A204.1 (cell line): ENCODE results near the gene LRP5.
"Not testable (repeated sequence)": the region's sequence is repeated elsewhere in the genome, so short reads cannot be mapped to it uniquely, and the experiment has no call there.

ENCODE experiments used
- FAIRE-seq: peaks from 2 replicates; lab custom pipeline; 2012; peaks lifted over from hg19 to GRCh38; lab: Jason Lieb, UNC

The LRP5 gene

GRCh38 chr11:68423481-68423880 is 111.1 kb downstream of the LRP5 start:
- no peak for FAIRE-seq

DNA sequence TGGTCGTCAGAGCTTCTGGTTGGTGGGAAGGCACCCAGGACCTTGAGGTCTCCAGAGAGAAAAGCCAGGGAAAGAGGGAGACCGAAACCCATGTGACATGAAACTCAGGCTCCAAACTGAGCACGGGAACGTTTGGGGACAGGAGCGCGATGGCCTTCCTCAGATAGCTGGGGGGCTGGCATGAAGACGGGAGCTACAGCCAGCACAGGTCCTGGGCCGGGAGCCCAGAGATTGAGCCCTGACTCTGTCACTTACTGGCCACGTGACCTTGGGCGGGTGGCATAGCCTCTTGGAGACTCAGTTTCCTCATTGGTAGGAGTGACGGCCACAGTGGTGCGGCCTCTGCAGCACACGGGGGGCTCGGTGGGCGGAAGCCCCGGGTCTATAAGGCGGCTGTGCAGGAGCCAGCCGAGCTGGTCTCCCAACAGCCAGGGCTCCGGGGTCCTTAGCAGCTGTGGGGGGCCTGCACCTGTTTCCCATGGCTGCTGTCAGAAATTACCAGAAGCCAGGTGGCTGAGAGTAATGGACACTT is 111.8 kb downstream of the LRP5 start:
- no peak for FAIRE-seq

GRCh38 chr11:68424981-68425865 is 112.8 kb downstream of the LRP5 start:
- no peak for FAIRE-seq

- no peak for FAIRE-seq
Measured at GRCh38 chr11:68425866-68426380, 113.5 kb downstream of the LRP5 start.

GRCh38 chr11:68429661-68430060 is 117.3 kb downstream of the LRP5 start:
- no peak for FAIRE-seq

DNA sequence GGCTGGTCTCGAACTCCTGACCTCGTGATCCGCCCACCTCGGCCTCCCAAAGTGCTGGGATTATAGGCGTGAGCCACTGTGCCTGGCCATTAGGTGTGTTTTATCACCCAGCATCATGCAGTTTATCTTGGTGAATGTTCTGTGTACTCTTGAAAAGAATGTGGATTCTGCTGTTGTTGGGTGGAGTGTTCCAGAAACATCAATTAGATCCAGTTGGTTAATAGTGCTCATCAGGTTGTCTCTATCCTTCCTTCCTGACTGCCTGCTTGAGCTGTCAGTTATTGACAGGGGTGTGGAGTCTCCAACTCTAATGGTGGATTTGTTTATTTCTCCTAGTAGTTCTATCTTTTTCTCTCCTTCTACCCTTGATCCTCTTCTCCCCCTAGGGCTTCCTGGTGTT is 118.0 kb downstream of the LRP5 start:
- FAIRE-seq: no peak

DNA sequence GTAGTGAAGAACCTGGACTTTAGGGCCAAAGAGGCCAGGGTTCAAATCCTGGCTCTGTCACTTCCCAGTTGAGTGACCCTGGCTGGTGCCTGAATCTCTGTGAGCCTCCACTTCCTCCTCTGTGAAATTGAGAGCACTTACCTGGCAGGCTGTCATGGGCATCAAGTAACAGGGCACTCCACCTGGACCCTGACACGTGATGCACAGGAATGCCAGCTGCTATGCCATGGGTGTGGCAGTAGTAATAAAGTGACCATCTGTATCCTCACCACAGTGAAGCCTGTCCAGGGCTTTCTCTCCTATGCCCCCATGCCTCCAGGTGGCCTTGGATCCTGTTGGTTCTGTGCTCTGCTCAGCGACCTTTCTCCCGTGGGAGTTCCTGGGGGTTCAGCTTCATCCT is 118.4 kb downstream of the LRP5 start:
- no peak for FAIRE-seq

- no peak for FAIRE-seq
Measured at GRCh38 chr11:68431984-68432645, 119.7 kb downstream of the LRP5 start.

DNA sequence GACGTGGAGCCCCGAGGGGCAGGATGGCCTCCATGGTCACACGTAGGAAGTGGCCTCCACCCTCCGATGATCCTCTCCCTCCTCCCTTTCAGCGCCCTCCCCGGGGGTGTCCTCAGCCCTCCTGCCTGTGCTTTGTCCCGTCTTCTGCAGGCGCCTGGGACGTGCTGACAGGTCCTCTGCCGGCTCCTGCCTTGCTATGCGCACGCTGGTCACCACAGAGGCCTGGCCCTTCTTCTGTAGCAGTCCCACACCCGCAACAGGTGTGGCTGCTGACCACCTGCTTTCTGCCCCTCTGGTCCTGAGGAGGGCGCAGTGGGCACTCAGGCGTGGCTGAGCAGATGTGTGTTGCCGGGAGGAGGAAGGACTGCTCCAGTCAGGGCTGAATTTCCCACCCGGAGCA is 120.5 kb downstream of the LRP5 start:
- no peak for FAIRE-seq

- no peak for FAIRE-seq
Measured at GRCh38 chr11:68433541-68433940, 121.2 kb downstream of the LRP5 start.

DNA sequence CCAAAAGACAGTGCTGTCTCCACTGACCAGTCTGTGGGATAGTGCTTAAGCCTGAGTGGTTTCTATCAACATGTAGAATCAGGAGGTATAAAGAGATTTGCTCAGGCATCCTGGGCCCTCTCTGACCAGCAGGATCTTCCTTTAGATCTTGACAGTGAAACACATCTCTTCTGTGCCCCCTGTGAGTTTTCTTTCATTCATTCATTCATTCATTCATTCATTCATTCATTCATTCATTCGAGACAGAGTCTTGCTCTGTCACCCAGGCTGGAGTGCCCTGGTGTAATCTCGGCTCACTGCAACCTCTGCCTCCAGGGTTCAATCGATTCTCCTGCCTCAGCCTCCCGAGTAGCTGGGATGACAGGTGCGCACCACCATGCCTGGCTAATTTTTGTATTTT is 121.8 kb downstream of the LRP5 start:
- FAIRE-seq: not testable (repeated sequence)

- FAIRE-seq: no peak
Measured at GRCh38 chr11:68436162-68436888, 123.9 kb downstream of the LRP5 start.

DNA sequence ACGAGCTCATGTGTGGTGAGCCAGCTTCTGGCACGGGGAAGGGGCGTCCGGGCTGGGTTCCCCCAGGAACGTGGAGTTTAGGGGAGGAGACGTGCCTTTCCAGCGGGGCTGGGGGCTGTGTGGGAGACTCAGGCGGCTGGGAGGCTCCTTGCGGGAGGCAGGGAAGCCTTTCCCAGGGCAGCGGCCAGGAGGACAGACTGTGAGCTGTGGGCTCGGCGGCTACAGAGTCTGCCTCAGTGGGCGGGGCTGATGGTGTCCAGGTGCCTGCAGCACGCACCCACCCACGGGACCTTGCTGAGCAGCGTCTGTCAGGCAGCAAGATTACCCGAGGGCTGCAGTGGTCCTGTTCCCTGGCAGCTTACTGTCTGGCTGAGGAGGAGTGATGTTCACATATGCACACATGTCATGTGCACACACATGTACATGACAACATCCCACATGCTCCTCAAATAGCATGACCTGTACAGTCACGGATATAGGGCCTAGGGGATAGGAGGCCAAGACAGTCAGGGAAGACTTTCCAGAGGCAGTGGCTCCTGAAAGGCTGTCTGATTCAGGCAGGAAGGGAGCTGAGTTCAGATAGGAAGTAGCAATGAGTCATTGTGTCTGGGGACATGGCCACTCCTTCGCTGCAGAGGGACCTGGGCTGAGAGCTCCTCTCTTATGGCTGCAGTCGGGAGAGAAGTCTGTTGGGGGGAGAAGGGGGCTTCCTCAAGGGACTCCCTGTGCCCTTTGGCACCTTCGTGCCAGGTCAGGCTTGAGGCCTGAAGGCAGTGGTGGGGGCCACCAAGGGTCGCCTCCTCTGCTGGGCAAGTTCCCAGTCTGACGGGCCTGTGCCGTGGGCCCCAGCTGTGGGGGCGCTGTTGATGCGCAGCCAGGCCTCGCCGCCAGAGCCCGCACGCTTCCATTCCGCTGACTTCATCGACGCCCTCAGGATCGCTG is 124.9 kb downstream of the LRP5 start:
- FAIRE-seq: no peak

DNA sequence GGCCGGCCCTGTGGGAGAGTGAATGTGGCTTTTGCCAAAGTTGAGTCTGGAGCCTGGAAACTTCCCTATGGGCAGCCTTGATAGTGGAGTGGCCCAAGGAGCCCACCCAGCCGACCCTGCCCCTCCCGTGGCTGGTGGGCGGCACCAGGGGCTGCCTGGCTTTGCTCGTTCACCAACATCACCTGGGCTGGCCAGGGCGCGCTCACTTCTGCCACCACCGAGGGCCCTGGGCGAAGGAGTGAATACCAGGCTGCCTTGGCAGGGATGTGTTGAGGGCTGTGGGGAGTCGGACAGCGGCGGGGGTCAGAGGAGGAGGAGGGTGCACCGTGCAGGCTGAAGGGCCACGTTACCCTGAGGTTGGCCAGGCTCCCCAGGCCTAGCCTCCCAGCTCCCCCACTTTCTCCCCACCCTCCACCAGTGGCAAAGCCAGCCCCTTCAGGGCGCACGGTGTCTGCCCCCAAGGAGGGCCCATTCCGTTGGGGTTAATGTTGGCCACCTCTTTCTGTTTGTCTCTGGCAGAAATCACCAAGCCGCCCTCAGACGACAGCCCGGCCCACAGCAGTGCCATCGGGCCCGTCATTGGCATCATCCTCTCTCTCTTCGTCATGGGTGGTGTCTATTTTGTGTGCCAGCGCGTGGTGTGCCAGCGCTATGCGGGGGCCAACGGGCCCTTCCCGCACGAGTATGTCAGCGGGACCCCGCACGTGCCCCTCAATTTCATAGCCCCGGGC is 125.7 kb downstream of the LRP5 start:
- no peak for FAIRE-seq

GRCh38 chr11:68438658-68439259 is 126.4 kb downstream of the LRP5 start:
- no peak for FAIRE-seq

DNA sequence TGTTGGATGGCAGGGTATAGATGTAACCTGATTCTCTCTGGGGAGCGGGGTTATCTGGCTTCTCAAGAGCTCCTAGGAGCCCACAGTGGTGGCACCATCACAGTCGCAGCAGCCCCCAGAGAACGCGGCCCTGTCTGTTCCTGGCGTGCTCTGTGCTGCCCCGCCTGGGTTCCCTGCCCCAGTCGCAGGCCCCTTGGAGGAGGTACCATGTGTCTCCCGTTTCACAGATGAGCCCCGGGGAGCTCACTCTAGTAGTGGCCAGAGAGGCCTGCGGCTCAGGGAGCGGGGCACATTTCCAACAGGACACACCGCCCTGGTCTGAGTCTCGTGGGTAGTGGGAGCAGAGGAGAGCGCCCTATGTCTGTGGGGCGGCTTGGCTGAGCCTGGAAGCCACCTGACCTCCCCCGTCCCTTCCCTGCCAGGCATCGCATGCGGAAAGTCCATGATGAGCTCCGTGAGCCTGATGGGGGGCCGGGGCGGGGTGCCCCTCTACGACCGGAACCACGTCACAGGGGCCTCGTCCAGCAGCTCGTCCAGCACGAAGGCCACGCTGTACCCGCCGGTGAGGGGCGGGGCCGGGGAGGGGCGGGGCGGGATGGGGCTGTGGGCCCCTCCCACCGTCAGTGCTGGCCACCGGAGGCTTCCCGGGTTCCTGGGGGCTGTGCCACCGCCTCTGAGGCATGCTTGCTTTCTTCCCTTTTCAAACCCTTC is 127.1 kb downstream of the LRP5 start:
- FAIRE-seq: no peak

DNA sequence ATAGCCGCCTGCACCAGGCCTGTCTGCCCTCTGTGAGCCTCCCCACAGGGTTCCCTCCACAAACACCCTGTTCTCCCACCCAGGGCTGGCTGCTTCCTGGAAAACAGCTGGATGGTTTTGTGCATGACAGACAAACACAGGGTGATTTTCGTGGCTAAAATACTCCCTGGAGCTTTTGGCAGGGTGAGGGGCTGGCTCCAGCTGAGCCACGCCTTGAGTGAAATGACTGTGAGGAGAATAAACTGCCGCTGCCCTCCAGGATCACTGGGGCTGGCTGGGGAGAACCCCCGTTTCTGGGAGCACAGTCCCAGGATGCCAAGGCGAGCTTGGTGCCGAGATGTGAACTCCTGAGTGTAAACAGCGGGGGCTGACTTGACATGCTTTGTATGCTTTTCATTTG is 127.8 kb downstream of the LRP5 start:
- FAIRE-seq: no peak

DNA sequence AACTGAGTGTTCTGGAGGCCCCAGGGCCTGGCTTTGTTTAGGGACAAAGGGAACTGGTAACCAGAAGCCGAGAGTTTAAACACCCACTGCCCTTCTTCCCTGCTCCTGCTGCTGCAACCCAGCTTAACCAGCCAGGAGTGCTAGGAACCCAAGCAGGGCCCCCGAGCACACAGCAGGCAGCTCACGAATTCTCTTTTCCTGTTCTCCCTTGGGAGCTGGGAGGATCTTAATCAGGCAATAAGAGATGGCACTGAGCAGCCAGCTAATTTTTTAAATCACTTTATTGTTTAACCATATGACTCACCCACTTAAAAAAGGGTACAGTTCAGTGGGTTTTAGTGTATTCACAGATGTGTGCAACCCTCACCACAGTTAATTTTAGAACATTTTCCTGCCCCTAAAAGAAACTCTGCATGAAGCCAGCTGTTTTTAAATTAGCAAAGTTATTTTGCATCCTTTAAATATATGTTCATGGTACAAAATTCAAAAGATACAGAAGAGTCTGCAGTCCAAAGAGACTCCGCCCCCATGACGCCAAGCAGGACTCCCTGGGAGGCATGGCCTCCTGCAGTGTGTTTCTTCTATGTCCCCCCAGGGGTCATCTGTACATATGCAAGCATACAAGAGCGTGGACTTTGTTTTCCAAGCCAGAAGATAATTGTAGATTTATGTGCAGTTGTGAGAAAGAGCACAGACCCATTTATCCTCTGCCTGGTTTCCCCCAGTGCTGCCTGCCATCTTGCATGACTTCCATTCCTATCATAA is 129.3 kb downstream of the LRP5 start:
- no peak for FAIRE-seq

- no peak for FAIRE-seq
Measured at GRCh38 chr11:68442433-68442832, 130.0 kb downstream of the LRP5 start.
